H1 (cell line): Measurements from ENCODE around the gene RPN2. TPM values are rescaled to one million over a fixed set of nuclear protein-coding genes. Genes with fewer than 3 reads are reported as not detected.

ENCODE experiments used
- CTCF ChIA-PET: fragments of 300-600 bp; sonication (Branson Sonifier 250); formaldehyde crosslinking; loops from one replicate; lab custom pipeline; 2021; ENCODE audit not compliant: partially characterized antibody; lab: Charles Lee
- POLR2A ChIA-PET: fragments of 300-600 bp; sonication (Branson Sonifier 250); formaldehyde crosslinking; loops from one replicate; lab custom pipeline; 2021; ENCODE audit warnings: inconsistent platforms; ENCODE audit not compliant: partially characterized antibody; lab: Charles Lee
- DNase-seq, 2 experiments: peaks; one replicate each; pipeline versions ENCODE4 v3.0.0 to v3.0.0-alpha.2; 2010 to 2022; ENCODE audit warnings: low spot score in 2 of 2, low read depth in 1 of 2, mixed read lengths in 1 of 2
- FAIRE-seq: peaks from 2 replicates; lab custom pipeline; 2011; peaks lifted over from hg19 to GRCh38; lab: Jason Lieb, UNC
- H2AFZ ChIP-seq: 2 replicates; pipeline ENCODE4 v1.8.1; 2012; ENCODE audit warnings: low read length, inconsistent platforms
- H2AK5ac ChIP-seq: 2 replicates; pipeline ENCODE4 v1.6.1; 2013; ENCODE audit warnings: low read depth, low read length
- H2BK120ac ChIP-seq: replicated peaks from 2 replicates; pipeline ENCODE3; 2013; ENCODE audit warnings: low read depth, low read length, inconsistent platforms
- H2BK12ac ChIP-seq: 2 replicates; pipeline ENCODE4 v1.6.1; 2013; ENCODE audit warnings: low read depth, low read length
- H2BK15ac ChIP-seq: 2 replicates; pipeline ENCODE4 v1.6.1; 2013; ENCODE audit warnings: low read length
- H2BK20ac ChIP-seq: 2 replicates; pipeline ENCODE4 v1.6.1; 2013; ENCODE audit warnings: low read length
- H2BK5ac ChIP-seq: 2 replicates; pipeline ENCODE4 v1.6.1; 2013; ENCODE audit warnings: low read depth, low read length
- H3K14ac ChIP-seq: 2 replicates; pipeline ENCODE4 v1.6.1; 2013; ENCODE audit warnings: inconsistent platforms; ENCODE audit not compliant: insufficient read length
- H3K18ac ChIP-seq: 2 replicates; pipeline ENCODE4 v1.6.1; 2013; ENCODE audit warnings: low read length; ENCODE audit errors: extremely low read depth
- H3K23ac ChIP-seq: 2 replicates; pipeline ENCODE4 v1.6.1; 2013; ENCODE audit warnings: inconsistent platforms; ENCODE audit not compliant: insufficient read length
- H3K23me2 ChIP-seq: 2 replicates; pipeline ENCODE4 v1.6.1; 2013; ENCODE audit warnings: low read depth, low read length
- H3K27ac ChIP-seq: 2 replicates; pipeline ENCODE4 v1.6.1; 2011; ENCODE audit warnings: low read depth, low read length, inconsistent platforms
- H3K27me3 ChIP-seq, 4 experiments: replicated peaks in 1 of 4; 1 replicate in 1 of 4; 2 replicates in 3 of 4; pipeline versions ENCODE4 v1.6.1 to v1.8.1; 2011 to 2013; ENCODE audit warnings: low read length in 3 of 4, mild to moderate bottlenecking in 3 of 4, inconsistent platforms in 2 of 4, mixed read lengths in 2 of 4, moderate library complexity in 1 of 4; ENCODE audit not compliant: control insufficient read depth in 3 of 4, insufficient read depth in 3 of 4; ENCODE audit errors: extremely low read depth in 1 of 4
- H3K36me3 ChIP-seq, 4 experiments: 2 replicates each; pipeline versions ENCODE4 v1.6.1 to v1.8.1; 2011 to 2013; ENCODE audit warnings: mild to moderate bottlenecking in 4 of 4, low read length in 3 of 4, moderate library complexity in 2 of 4, control low read depth in 1 of 4, inconsistent platforms in 1 of 4; ENCODE audit not compliant: insufficient read depth in 4 of 4, control insufficient read depth in 2 of 4
- H3K4ac ChIP-seq: replicated peaks from 2 replicates; pipeline ENCODE3; 2013; ENCODE audit warnings: low read length, low read depth, mixed read lengths, inconsistent platforms; ENCODE audit not compliant: insufficient read length
- H3K4me1 ChIP-seq, 4 experiments: replicated peaks in 1 of 4; 1 replicate in 1 of 4; 2 replicates in 3 of 4; pipeline versions ENCODE4 v1.6.1 to v1.8.1; 2011 to 2013; ENCODE audit warnings: low read length in 3 of 4, inconsistent platforms in 2 of 4, mixed read lengths in 1 of 4; ENCODE audit not compliant: insufficient read depth in 4 of 4, control insufficient read depth in 3 of 4
- H3K4me2 ChIP-seq, 2 experiments: 2 replicates each; pipeline versions ENCODE4 v1.6.1 to v1.8.1; 2011 to 2013; ENCODE audit warnings: low read depth in 2 of 2, low read length in 2 of 2, control low read depth in 1 of 2, inconsistent platforms in 1 of 2, mild to moderate bottlenecking in 1 of 2; ENCODE audit not compliant: insufficient read depth in 1 of 2
- H3K4me3 ChIP-seq, 4 experiments: fragments of 200-600, 300-600 bp in 1 of 4; sonication (generic), shearing (Covaris generic), sonication (Bioruptor Twin) in 1 of 4; 2 replicates each; pipeline versions ENCODE4 v1.5.1 to v1.8.1; 2011 to 2016; ENCODE audit warnings: low read length in 4 of 4, low read depth in 3 of 4, control low read depth in 2 of 4, inconsistent platforms in 2 of 4, mild to moderate bottlenecking in 2 of 4, mixed read lengths in 1 of 4, moderate library complexity in 1 of 4; ENCODE audit not compliant: insufficient read depth in 2 of 4; ENCODE audit errors: extremely low read depth in 1 of 4
- H3K56ac ChIP-seq: replicated peaks from 2 replicates; pipeline ENCODE3; 2013; ENCODE audit warnings: low read depth, mild to moderate bottlenecking, mixed read lengths, low read length, inconsistent platforms; ENCODE audit not compliant: insufficient read length
- H3K79me1 ChIP-seq: 2 replicates; pipeline ENCODE4 v1.6.1; 2013; ENCODE audit warnings: low read depth, low read length, control low read depth
- H3K79me2 ChIP-seq, 2 experiments: 2 replicates each; pipeline versions ENCODE4 v1.6.1 to v1.8.1; 2012 to 2013; ENCODE audit warnings: low read length in 2 of 2, mild to moderate bottlenecking in 2 of 2, inconsistent platforms in 1 of 2; ENCODE audit not compliant: insufficient read depth in 2 of 2, control insufficient read depth in 1 of 2
- H3K9ac ChIP-seq, 4 experiments: replicated peaks in 1 of 4; 1 replicate in 1 of 4; 2 replicates in 3 of 4; pipeline versions ENCODE4 v1.6.1 to v1.8.1; 2011 to 2013; ENCODE audit warnings: low read depth in 3 of 4, low read length in 3 of 4, control low read depth in 2 of 4, mild to moderate bottlenecking in 2 of 4, moderate library complexity in 2 of 4, inconsistent platforms in 1 of 4; ENCODE audit errors: extremely low read depth in 1 of 4
- H3K9me3 ChIP-seq, 2 experiments: 2 replicates each; pipeline versions ENCODE4 v1.6.1 to v1.8.1; 2012 to 2013; ENCODE audit warnings: mild to moderate bottlenecking in 2 of 2, moderate library complexity in 2 of 2, control low read depth in 1 of 2, inconsistent platforms in 1 of 2, low read depth in 1 of 2, low read length in 1 of 2, mixed read lengths in 1 of 2; ENCODE audit not compliant: insufficient read depth in 2 of 2
- H4K20me1 ChIP-seq, 2 experiments: replicated peaks in 1 of 2; 2 replicates each; pipeline versions ENCODE3 to v1.8.1; 2011 to 2013; ENCODE audit warnings: inconsistent platforms in 2 of 2, low read length in 2 of 2, mild to moderate bottlenecking in 1 of 2; ENCODE audit not compliant: insufficient read depth in 2 of 2, control insufficient read depth in 1 of 2
- H4K5ac ChIP-seq: 2 replicates; pipeline ENCODE4 v1.6.1; 2013; ENCODE audit warnings: low read length, low read depth, mixed read lengths, inconsistent platforms; ENCODE audit not compliant: insufficient read length
- H4K8ac ChIP-seq: 2 replicates; pipeline ENCODE4 v1.8.0; 2013; ENCODE audit warnings: mild to moderate bottlenecking, moderate library complexity, low read length, inconsistent platforms; ENCODE audit not compliant: insufficient read depth; ENCODE audit errors: extremely low read depth
- H4K91ac ChIP-seq: replicated peaks from 2 replicates; pipeline ENCODE3; 2013; ENCODE audit warnings: low read length, mixed read lengths, inconsistent platforms; ENCODE audit not compliant: insufficient read length
- BCL11A ChIP-seq, 2 experiments: IDR thresholded peaks; one replicate each; pipeline ENCODE4 v1.6.1; 2011; ENCODE audit warnings: low read depth in 2 of 2, low read length in 2 of 2, mild to moderate bottlenecking in 2 of 2
- EZH2 ChIP-seq: fragments of 200-600 bp; sonication (generic); IDR thresholded peaks from 2 replicates; pipeline ENCODE4 v1.7.1; 2012; ENCODE audit warnings: low read depth, mild to moderate bottlenecking, moderate library complexity, low read length, inconsistent platforms; ENCODE audit not compliant: severe bottlenecking
- HDAC2 ChIP-seq, 2 experiments: fragments of 300-600 bp in 1 of 2; sonication (generic) in 1 of 2; IDR thresholded peaks; 2 replicates each; pipeline ENCODE4 v1.6.1; 2011 to 2012; ENCODE audit warnings: low read depth in 2 of 2, low read length in 2 of 2, mild to moderate bottlenecking in 2 of 2, moderate library complexity in 2 of 2, borderline replicate concordance in 1 of 2, inconsistent platforms in 1 of 2
- KDM5A ChIP-seq: fragments of 200-600 bp; IDR thresholded peaks from 2 replicates; pipeline ENCODE4 v1.7.1; 2012; ENCODE audit warnings: mild to moderate bottlenecking, low read length, inconsistent platforms, mixed read lengths
- POU5F1 ChIP-seq: IDR thresholded peaks from 2 replicates; pipeline ENCODE4 v1.6.1; 2011; ENCODE audit warnings: low read depth, mild to moderate bottlenecking, low read length, moderate library complexity
- RBBP5 ChIP-seq: IDR thresholded peaks from 2 replicates; pipeline ENCODE4 v1.7.1; 2012; ENCODE audit warnings: low read depth, mild to moderate bottlenecking, inconsistent platforms, low read length, moderate library complexity, borderline replicate concordance
- RXRA ChIP-seq: IDR thresholded peaks from 2 replicates; pipeline ENCODE4 v1.6.1; 2011; ENCODE audit warnings: low read depth, mild to moderate bottlenecking, low read length, moderate library complexity; ENCODE audit not compliant: insufficient read depth
- TAF7 ChIP-seq: optimal IDR thresholded peaks from 2 replicates; pipeline ENCODE3; 2011; ENCODE audit warnings: low read depth, mild to moderate bottlenecking, inconsistent platforms, low read length, moderate library complexity, borderline replicate concordance
- USF2 ChIP-seq: IDR thresholded peaks from 2 replicates; pipeline ENCODE4 v1.6.1; 2011; ENCODE audit warnings: low read length, improper control_type of control experiment
- YY1 ChIP-seq: IDR thresholded peaks from 2 replicates; pipeline ENCODE4 v1.6.1; 2011; ENCODE audit warnings: low read depth, mild to moderate bottlenecking, low read length
- ZNF274 ChIP-seq: IDR thresholded peaks from 2 replicates; pipeline ENCODE4 v1.7.0; 2012; ENCODE audit warnings: low read length, borderline replicate concordance; ENCODE audit errors: extremely low read depth
- WGBS, 2 experiments: shearing (Covaris generic) in 1 of 2; methylation state at CpG; one replicate each; pipeline versions ENCODE4 v1.1.6 to v1.1.7; 2013 to 2015; ENCODE audit warnings: low lambda C conversion rate in 2 of 2, mixed read lengths in 2 of 2, inconsistent platforms in 1 of 2, low coverage in 1 of 2, missing lambda C conversion rate in 1 of 2; ENCODE audit not compliant: insufficient replicate concordance in 2 of 2, insufficient coverage in 1 of 2, insufficient read length in 1 of 2; ENCODE audit errors: extremely low coverage in 1 of 2, missing lambda C conversion rate in 1 of 2; 5-methylcytosine and 5-hydroxymethylcytosine counted together
- polyA plus RNA-seq, 7 experiments: library from polyadenylated mRNA; depleted of rRNA in 3 of 7; stranded (reverse) in 5 of 7; unstranded in 2 of 7; fragments of >200 nt in 5 of 7; fragments of 200-250 nt in 2 of 7; gene quantifications; 1 replicate in 5 of 7; 2 replicates in 1 of 7; 4 replicates in 1 of 7; pipeline versions ENCODE4 v1.2.1 to v1.2.3, GENCODE V29; 2011 to 2013; ENCODE audit warnings: missing spikeins in 2 of 7, mixed read lengths in 2 of 7
- total RNA-seq: library from RNA; stranded (reverse); fragmentation: NEBNext Ultra II Directional; extraction: Animal tissue kit (Norgen Biotek cat#: 25700); gene quantifications from 2 replicates; pipeline ENCODE4 v1.2.1, GENCODE V29; 2021

RPN2 gene
- total and polyA plus RNA-seq, 2 of the 8 experiments (the other 6 are each of a cell fraction or from before 2014, with no cell fraction given): 236 to 379 TPM

DNA sequence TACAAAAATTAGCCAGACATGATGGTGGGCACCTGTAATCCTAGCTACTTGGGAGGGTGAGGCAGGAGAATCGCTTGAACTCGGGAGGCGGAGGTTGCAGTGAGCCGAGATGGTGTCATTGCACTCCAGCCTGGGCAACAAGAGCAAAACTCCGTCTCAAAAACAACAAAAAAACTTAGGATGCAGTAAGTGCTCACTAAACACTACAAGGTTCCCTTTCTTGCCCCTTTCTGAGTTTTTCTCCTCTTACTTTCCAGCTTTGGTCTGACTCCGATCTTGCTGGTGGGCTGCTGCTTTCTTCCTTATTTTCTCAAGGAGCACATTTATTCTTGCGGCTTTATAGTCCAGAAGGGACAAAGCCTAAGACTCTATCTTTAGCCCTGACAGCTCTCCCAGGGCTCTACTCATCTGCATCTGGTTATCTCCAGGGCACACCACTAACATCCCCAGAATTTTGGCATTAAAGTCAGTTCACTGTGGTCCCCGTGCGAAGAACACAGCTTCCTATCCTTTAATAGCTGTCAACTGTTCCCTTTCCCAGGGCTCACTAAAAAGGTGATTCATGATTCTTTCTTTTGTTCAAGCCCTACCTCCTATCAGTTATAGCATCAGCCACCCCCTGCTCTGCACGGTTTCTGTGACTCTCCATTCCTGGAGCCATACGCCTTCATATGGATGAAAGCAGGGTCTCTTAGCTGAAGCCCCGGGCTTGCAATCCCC is 17.1 kb upstream of the RPN2 start:
- no peak overlapping the region for H4K5ac ChIP-seq
- H4K20me1 ChIP-seq: no peaks in the 10 kb centered on the region
- no peak overlapping the region for H2AFZ ChIP-seq
- H3K79me1 ChIP-seq: no peaks in the 10 kb centered on the region
- H2BK20ac ChIP-seq: no peak overlapping the region
- H4K91ac ChIP-seq: no peak overlapping the region
- no peak overlapping the region for H3K56ac ChIP-seq
- no peak overlapping the region for H3K4me3 ChIP-seq
- no peak overlapping the region for H3K14ac ChIP-seq
- H4K8ac ChIP-seq: no peak overlapping the region
- no peaks in the 10 kb centered on the region for H3K9me3 ChIP-seq
- H3K9ac ChIP-seq: no peak overlapping the region
- H2BK5ac ChIP-seq: no peak overlapping the region
- H3K4me1 ChIP-seq: no peaks in the 10 kb centered on the region
- H3K23ac ChIP-seq: no peak overlapping the region
- no peaks in the 10 kb centered on the region for H3K27me3 ChIP-seq
- DNase-seq (no peak), FAIRE-seq (no peak)
- POLR2A ChIA-PET: interaction anchor here (0.9 to 1.9 kb wide), 4 partner anchors 15 to 67 kb away, joined by 3 to 5 read pairs (median 4); partner anchors contain the start of genes MROH8 and RPN2
- H3K18ac ChIP-seq: no peak overlapping the region
- CTCF ChIA-PET: interaction anchor here (0.8 kb wide), 1 partner anchor 34 kb away, joined by 3 read pairs; no protein-coding TSS in a partner anchor
- no peaks in the 10 kb centered on the region; the same call in 1 of the 2 replicates for H3K23me2 ChIP-seq
- H2BK15ac ChIP-seq: no peak overlapping the region
- no peaks in the 10 kb centered on the region for H3K79me2 ChIP-seq
- 80% methylated on average over 12 of the region's 12 CpGs; no CpG with 5 or more reads in 1 of the 2 experiments for WGBS, 2 experiments
- no peak overlapping the region for H3K4ac ChIP-seq
- H3K27ac ChIP-seq: no peak overlapping the region
- no peak overlapping the region for H2BK120ac ChIP-seq
- H2BK12ac ChIP-seq: no peak overlapping the region
- no peaks in the 10 kb centered on the region for H3K36me3 ChIP-seq
- H3K4me2 ChIP-seq: no peak overlapping the region
- H2AK5ac ChIP-seq: no peak overlapping the region
- no peak for TF ChIP-seq RBBP5
- no peak for TF ChIP-seq POU5F1
- TF ChIP-seq KDM5A: no peak
- TF ChIP-seq YY1: no peak
- TF ChIP-seq EZH2: no peak
- TF ChIP-seq RXRA: no peak
- TF ChIP-seq USF2: no peak
- TF ChIP-seq TAF7: no peak
- TF ChIP-seq BCL11A (IDR thresholded peaks at IDR 0.05; ENCODE audit: low read depth in 2 of 2, low read length in 2 of 2): no peak
- no peak for TF ChIP-seq ZNF274
- no peak for TF ChIP-seq HDAC2 (IDR thresholded peaks at IDR 0.05; ENCODE audit: borderline replicate concordance in 1 of 2, low read depth in 2 of 2, low read length in 2 of 2)
